Measurements from ENCODE around the gene RXFP4.

The RXFP4 gene

DNA sequence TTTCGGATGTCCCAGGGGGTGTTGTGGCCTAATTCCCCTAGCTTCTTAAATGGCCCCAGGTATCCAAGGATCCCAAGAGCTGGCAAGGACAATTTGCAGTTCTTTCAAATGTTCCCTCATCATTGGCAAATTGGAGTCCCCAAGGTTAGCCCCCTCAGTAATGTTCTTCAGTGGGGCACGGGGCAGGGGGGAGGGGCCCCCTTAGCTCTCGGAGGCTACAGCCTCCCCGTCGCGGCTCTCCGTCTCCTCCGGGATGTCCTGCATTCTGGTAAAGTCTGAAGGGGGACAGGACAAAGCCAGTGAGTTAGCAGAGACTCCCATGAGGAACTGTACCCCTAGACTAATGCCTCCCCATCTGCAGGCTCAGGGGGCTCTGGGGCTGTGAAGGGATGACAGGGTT, 6.3 kb downstream of the RXFP4 start:
- no peak overlapping the region for H3K27ac ChIP-seq
- TF ChIP-seq CTCF (conservative IDR thresholded peaks at IDR 0.05) (no peak), ZFX (IDR thresholded peaks at IDR 0.05) (no peak)

GRCh38 chr1:155950829-155951228, 9.4 kb downstream of the RXFP4 start:
- no peak overlapping the region for H3K27ac ChIP-seq
- TF ChIP-seq CTCF (conservative IDR thresholded peaks at IDR 0.05) = no peak
- TF ChIP-seq ZFX (IDR thresholded peaks at IDR 0.05) = no peak

GRCh38 chr1:155951753-155952504, 10.5 kb downstream of the RXFP4 start:
- TF ChIP-seq ZFX (IDR thresholded peaks at IDR 0.05) = no peak
- TF ChIP-seq CTCF (conservative IDR thresholded peaks at IDR 0.05) = no peak
- H3K27ac ChIP-seq = no peak overlapping the region

DNA sequence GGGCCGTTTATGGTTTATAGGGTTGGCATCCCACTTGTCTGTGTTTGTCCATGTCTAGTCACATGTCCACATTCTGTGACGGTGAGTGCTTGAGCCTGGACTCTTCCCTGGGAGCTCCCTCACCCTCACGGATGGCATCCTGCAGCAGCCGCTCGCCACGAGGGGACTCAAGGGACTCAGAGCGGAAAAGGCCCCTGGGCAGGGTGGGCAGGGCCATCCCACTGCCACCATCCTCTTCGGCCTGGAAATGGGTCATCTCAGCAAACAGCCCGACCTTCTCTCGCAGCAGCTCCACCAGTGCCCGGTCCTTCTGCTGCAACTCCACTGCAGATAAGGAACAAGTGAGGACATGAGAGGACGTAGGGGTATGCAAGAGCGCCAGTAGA, 11.1 kb downstream of the RXFP4 start:
- no peak for TF ChIP-seq ZFX (IDR thresholded peaks at IDR 0.05)
- TF ChIP-seq CTCF (conservative IDR thresholded peaks at IDR 0.05) = no peak
- no peak overlapping the region for H3K27ac ChIP-seq

DNA sequence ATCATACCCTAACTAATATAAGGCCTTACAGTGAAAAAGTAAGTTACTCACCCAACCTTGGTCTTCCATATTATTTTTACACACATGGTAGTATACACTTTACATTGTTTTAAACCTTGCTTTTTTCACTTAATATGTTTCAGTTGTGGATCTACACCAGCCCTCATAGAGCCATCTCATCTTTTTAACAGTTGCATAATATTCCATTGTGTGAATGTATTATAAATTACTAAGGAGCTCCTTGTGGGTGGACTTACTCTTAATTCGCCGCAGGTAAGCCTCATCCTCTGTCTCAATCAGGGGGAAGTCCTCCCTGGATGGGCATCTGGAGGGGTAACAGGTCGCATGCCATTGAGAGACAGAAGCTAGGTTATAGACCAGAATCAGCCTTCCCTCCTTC, 13.2 kb downstream of the RXFP4 start:
- no peak for TF ChIP-seq ZFX (IDR thresholded peaks at IDR 0.05)
- TF ChIP-seq CTCF (conservative IDR thresholded peaks at IDR 0.05) = no peak
- H3K27ac ChIP-seq = peak overlapping the region; percentile 15; the same call in 1 of the 2 replicates

DNA sequence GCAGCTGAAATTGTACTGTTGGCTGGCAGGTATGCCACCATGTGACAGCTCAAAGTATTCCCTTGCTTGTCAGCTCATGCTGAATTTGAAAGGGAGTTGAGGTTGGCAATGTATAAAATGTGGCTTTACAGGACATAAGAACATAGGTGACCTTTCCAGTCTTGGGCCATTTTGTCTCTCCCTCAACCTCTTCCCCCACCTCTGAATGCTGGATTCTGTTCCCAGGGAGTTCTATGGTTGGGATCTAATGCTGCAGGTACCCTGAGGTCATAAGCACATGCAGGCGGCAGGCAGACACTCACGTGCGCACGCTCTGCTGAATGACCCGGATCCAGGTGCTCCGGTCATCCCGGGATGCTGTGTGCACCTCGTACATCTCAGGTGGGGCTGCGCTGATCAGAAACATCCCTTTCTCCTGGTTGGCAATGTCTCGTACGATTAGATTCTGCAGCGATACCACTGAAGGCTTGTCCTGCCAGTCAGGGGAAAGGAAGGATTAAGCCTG, 16.0 kb downstream of the RXFP4 start:
- no peak overlapping the region for H3K27ac ChIP-seq
- TF ChIP-seq ZFX (IDR thresholded peaks at IDR 0.05) = no peak

- TF ChIP-seq ZFX (IDR thresholded peaks at IDR 0.05) = no peak
- H3K27ac ChIP-seq = no peak overlapping the region
These were observed 18.8 kb downstream of the RXFP4 start for GRCh38 chr1:155960081-155960745.

DNA sequence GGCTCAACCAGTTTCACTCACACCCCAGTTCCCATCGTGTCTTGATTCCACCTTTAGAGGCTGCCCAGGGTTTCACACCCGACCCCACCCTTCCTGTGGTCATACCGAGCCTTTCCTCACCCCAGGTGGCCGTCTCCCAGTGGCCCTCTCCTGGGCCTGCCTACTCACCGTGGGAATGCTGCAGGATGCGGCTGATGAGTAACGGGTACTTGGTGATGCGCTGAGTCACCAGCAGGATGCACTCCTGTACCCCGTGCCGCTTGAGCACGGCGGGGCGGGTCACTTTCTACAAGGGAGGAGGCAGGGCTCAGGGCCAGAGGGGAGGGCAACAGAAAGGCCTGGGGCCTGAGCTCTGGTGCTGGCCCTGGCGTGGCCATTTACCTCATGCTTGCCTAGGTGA, 20.5 kb downstream of the RXFP4 start:
- H3K27ac ChIP-seq = no peak overlapping the region
- no peak for TF ChIP-seq CTCF (conservative IDR thresholded peaks at IDR 0.05)
- no peak for TF ChIP-seq ZFX (IDR thresholded peaks at IDR 0.05)
